Esophagus squamous epithelium (tissue), 5 donors: ENCODE data around the gene N4BP2L2. TPM values are rescaled to one million over a fixed set of nuclear protein-coding genes. Genes with fewer than 3 reads are reported as not detected.

ENCODE experiments used
- DNase-seq: peaks from one replicate; lab custom pipeline; 2025; lab: John Stamatoyannopoulos, UW
- H3K27ac ChIP-seq, 4 donors: fragments of 200-600 bp; sonication (generic); one replicate each; pipeline ENCODE4 v1.5.1; 2016 to 2019; ENCODE audit warnings: mild to moderate bottlenecking in 1 of 4
- H3K27me3 ChIP-seq, 4 donors: fragments of 200-600 bp; sonication (generic); 1 replicate in 3 of 4; 2 replicates in 1 of 4; pipeline versions ENCODE4 v1.5.1 to v1.6.0; 2017 to 2021; ENCODE audit warnings: antibody characterized with exemption in 1 of 4
- H3K36me3 ChIP-seq, 3 donors: fragments of 200-600 bp; sonication (generic); one replicate each; pipeline ENCODE4 v1.5.1; 2016 to 2019
- H3K4me1 ChIP-seq, 3 donors: fragments of 200-600 bp; sonication (generic); one replicate each; pipeline ENCODE4 v1.5.1; 2017 to 2019
- H3K4me3 ChIP-seq, 4 donors: fragments of 200-600 bp; sonication (generic); 1 replicate in 3 of 4; 2 replicates in 1 of 4; pipeline ENCODE4 v1.5.1; 2016 to 2019; ENCODE audit warnings: mild to moderate bottlenecking in 2 of 4, moderate library complexity in 1 of 4
- H3K9me3 ChIP-seq, 3 donors: fragments of 200-600 bp; sonication (generic); one replicate each; pipeline ENCODE4 v1.5.1; 2016 to 2019
- CTCF ChIP-seq, 6 experiments: fragments of 450-650 bp in 4 of 6; fragments of 200-600 bp in 2 of 6; sonication (generic) in 2 of 6; IDR thresholded peaks; one replicate each; pipeline ENCODE4 v1.5.1; 2016 to 2019; ENCODE audit warnings: antibody characterized with exemption in 6 of 6, mild to moderate bottlenecking in 4 of 6, moderate library complexity in 4 of 6
- POLR2A ChIP-seq, 4 donors: fragments of 450-650 bp; IDR thresholded peaks; one replicate each; pipeline ENCODE4 v1.6.1; 2017; ENCODE audit warnings: antibody characterized with exemption in 4 of 4, mild to moderate bottlenecking in 4 of 4, moderate library complexity in 3 of 4
- WGBS, 2 donors: methylation state at CpG; one replicate each; pipeline ENCODE4 v1.1.5; 2018; 5-methylcytosine and 5-hydroxymethylcytosine counted together
- intact Hi-C: fragments of 100-400 bp; cut with DNase I; formaldehyde crosslinking; loops from one replicate; pipeline ENCODE4 v1.15.0; 2022
- total RNA-seq, 4 donors: library from RNA; depleted of rRNA; stranded (reverse); fragments of >200 nt; gene quantifications; one replicate each; pipeline ENCODE4 v1.1.0, GENCODE V29; 2016
- donor health status: DM: yes; HTN: yes; CAD: no.

Gene N4BP2L2
- total RNA-seq, 4 donors from 2014 or later = 32.8 to 136 (median 50.3) TPM

- WGBS, 2 donors = 86 to 100% methylated on average over 1 of the region's 1 CpG
- peaks cover 0 to 3% (median 0%) of the 10 kb centered on the region in 3 donors for H3K4me1 ChIP-seq
- no peaks in the 10 kb centered on the region for H3K9me3 ChIP-seq
- no peak overlapping the region for H3K4me3 ChIP-seq
- no peak overlapping the region for H3K27ac ChIP-seq
- TF ChIP-seq CTCF (IDR thresholded peaks at IDR 0.05) = no peak
- no peak for TF ChIP-seq POLR2A (IDR thresholded peaks at IDR 0.05)
- intact Hi-C loops = no loop called here
- no peaks in the 10 kb centered on the region for H3K27me3 ChIP-seq
- no peak for DNase-seq
- H3K36me3 ChIP-seq = no peaks in the 10 kb centered on the region
These were observed 47.6 kb downstream of the N4BP2L2 start for GRCh38 chr13:32491028-32491427.

GRCh38 chr13:32476892-32477291 lies 61.7 kb downstream of the N4BP2L2 start:
- no peak overlapping the region for H3K4me3 ChIP-seq
- H3K36me3 ChIP-seq = no peaks in the 10 kb centered on the region
- peaks cover 0 to 9% (median 0%) of the 10 kb centered on the region in 3 donors for H3K4me1 ChIP-seq
- intact Hi-C loops = no loop called here
- H3K27ac ChIP-seq = no peak overlapping the region
- 95 to 96% methylated on average over 5 of the region's 5 CpGs for WGBS, 2 donors
- DNase-seq = no peak
- H3K9me3 ChIP-seq = no peaks in the 10 kb centered on the region
- no peaks in the 10 kb centered on the region for H3K27me3 ChIP-seq
- TF ChIP-seq POLR2A (IDR thresholded peaks at IDR 0.05) = no peak
- no peak for TF ChIP-seq CTCF (IDR thresholded peaks at IDR 0.05)

GRCh38 chr13:32476021-32476731 lies 62.4 kb downstream of the N4BP2L2 start:
- TF ChIP-seq POLR2A (IDR thresholded peaks at IDR 0.05) = no peak
- H3K27ac ChIP-seq = no peak overlapping the region
- peaks cover 0 to 9% (median 0%) of the 10 kb centered on the region in 3 donors for H3K4me1 ChIP-seq
- H3K36me3 ChIP-seq = no peaks in the 10 kb centered on the region
- no peak for DNase-seq
- no peak overlapping the region for H3K4me3 ChIP-seq
- intact Hi-C loops = no loop called here
- H3K27me3 ChIP-seq = no peaks in the 10 kb centered on the region
- 59 to 81% methylated on average over 2 of the region's 2 CpGs for WGBS, 2 donors
- no peaks in the 10 kb centered on the region for H3K9me3 ChIP-seq

- WGBS, 2 donors = 79 to 82% methylated on average over 10 of the region's 10 CpGs
These were observed 63.4 kb downstream of the N4BP2L2 start for GRCh38 chr13:32474999-32475792.

GRCh38 chr13:32473650-32474049 lies 64.9 kb downstream of the N4BP2L2 start:
- intact Hi-C loops = no loop called here

More at GRCh38 chr13:32474999-32475792, 63.4 kb downstream of the N4BP2L2 start:
- intact Hi-C loops = no loop called here
- DNase-seq = no peak
- TF ChIP-seq CTCF (IDR thresholded peaks at IDR 0.05) = no peak
- TF ChIP-seq POLR2A (IDR thresholded peaks at IDR 0.05) = no peak
- H3K27ac ChIP-seq = no peak overlapping the region
- no peak overlapping the region for H3K4me3 ChIP-seq
- peaks cover 0 to 9% (median 0%) of the 10 kb centered on the region in 3 donors for H3K4me1 ChIP-seq
- no peaks in the 10 kb centered on the region for H3K27me3 ChIP-seq
- no peaks in the 10 kb centered on the region for H3K9me3 ChIP-seq
- H3K36me3 ChIP-seq = no peaks in the 10 kb centered on the region

More at GRCh38 chr13:32473650-32474049, 64.9 kb downstream of the N4BP2L2 start:
- 55 to 73% methylated on average over 1 of the region's 1 CpG for WGBS, 2 donors
- Histone ChIP-seq H3K4me3 (no peak overlapping the region), H3K27me3 (no peaks in the 10 kb centered on the region), H3K27ac (no peak overlapping the region), H3K36me3 (no peaks in the 10 kb centered on the region), H3K9me3 (no peaks in the 10 kb centered on the region), H3K4me1 (peaks cover 0 to 9% (median 0%) of the 10 kb centered on the region in 3 donors)
- no peak for DNase-seq
- TF ChIP-seq POLR2A (IDR thresholded peaks at IDR 0.05) (no peak), CTCF (IDR thresholded peaks at IDR 0.05) (no peak)
